ENCODE data around the gene CNRIP1.
"Not testable (repeated sequence)": the region's sequence is repeated elsewhere in the genome, so short reads cannot be mapped to it uniquely, and the experiment has no call there.

Gene CNRIP1

GRCh38 chr2:68319398-68320117, at the start of gene CNRIP1:
Gene CNRIP1 (minus strand): TSS chr2:68319949. CDS start chr2:68319400, 549 bp downstream.
- DNase-seq: peak in 1 of 2 donors; percentile 45

- no peak for DNase-seq
These were observed 49.6 kb upstream of the CNRIP1 start for GRCh38 chr2:68369337-68369734.

GRCh38 chr2:68368654-68369336, 49.0 kb upstream of the CNRIP1 start:
- DNase-seq: peak in 1 of 2 donors; percentile 24

GRCh38 chr2:68367953-68368653, 48.4 kb upstream of the CNRIP1 start:
- DNase-seq: peak; percentile 82 to 86

- DNase-seq: peak; percentile 75 to 85
These were observed 46.4 kb upstream of the CNRIP1 start for GRCh38 chr2:68366083-68366560.

GRCh38 chr2:68365087-68365486, 45.3 kb upstream of the CNRIP1 start, which contains the start of gene PLEK:
Gene PLEK (plus strand): TSS chr2:68365282. CDS start chr2:68365352, 70 bp downstream.
- peak; percentile 91 to 97 for DNase-seq

GRCh38 chr2:68363721-68364120, 44.0 kb upstream of the CNRIP1 start:
- peak; percentile 38 to 77 for DNase-seq

GRCh38 chr2:68362749-68363148, 43.0 kb upstream of the CNRIP1 start:
- peak; percentile 54 for DNase-seq

GRCh38 chr2:68362069-68362468, 42.3 kb upstream of the CNRIP1 start:
- DNase-seq: peak; percentile 74 to 89

- no peak for DNase-seq
These were observed 40.1 kb upstream of the CNRIP1 start for GRCh38 chr2:68359889-68360288.

GRCh38 chr2:68357605-68358337, 38.0 kb upstream of the CNRIP1 start:
- DNase-seq: peak in 1 of 2 donors; percentile 58

- DNase-seq: no peak
These were observed 37.0 kb upstream of the CNRIP1 start for GRCh38 chr2:68356599-68357239.

- DNase-seq: no peak
These were observed 33.1 kb upstream of the CNRIP1 start for GRCh38 chr2:68352651-68353391.

GRCh38 chr2:68351997-68352396, 32.2 kb upstream of the CNRIP1 start:
- DNase-seq: no peak

GRCh38 chr2:68349091-68349490, 29.3 kb upstream of the CNRIP1 start:
- not testable (repeated sequence) for DNase-seq

GRCh38 chr2:68345129-68345875, 25.6 kb upstream of the CNRIP1 start:
- no peak for DNase-seq

GRCh38 chr2:68344031-68344430, 24.3 kb upstream of the CNRIP1 start:
- DNase-seq: no peak

GRCh38 chr2:68342470-68342869, 22.7 kb upstream of the CNRIP1 start:
- DNase-seq: no peak

GRCh38 chr2:68341583-68341982, 21.8 kb upstream of the CNRIP1 start:
- no peak for DNase-seq

- DNase-seq: no peak
These were observed 21.2 kb upstream of the CNRIP1 start for GRCh38 chr2:68341062-68341329.

All from inflammatory macrophage treated with lipopolysaccharide for 1 hour (primary cell).